Ishikawa (cell line): Measurements from ENCODE around the gene MAL.

Experiments used
- RAD21 ChIP-seq: IDR thresholded peaks from 2 replicates; pipeline ENCODE4 v1.6.1; 2012; ENCODE audit warnings: low read depth
- TF ChIP-seq, protein P1 (sequence below): IDR thresholded peaks from 2 replicates; pipeline ENCODE4 v1.6.1; 2012; ENCODE audit warnings: low read depth, mild to moderate bottlenecking

- TF ChIP-seq, protein P1, sequence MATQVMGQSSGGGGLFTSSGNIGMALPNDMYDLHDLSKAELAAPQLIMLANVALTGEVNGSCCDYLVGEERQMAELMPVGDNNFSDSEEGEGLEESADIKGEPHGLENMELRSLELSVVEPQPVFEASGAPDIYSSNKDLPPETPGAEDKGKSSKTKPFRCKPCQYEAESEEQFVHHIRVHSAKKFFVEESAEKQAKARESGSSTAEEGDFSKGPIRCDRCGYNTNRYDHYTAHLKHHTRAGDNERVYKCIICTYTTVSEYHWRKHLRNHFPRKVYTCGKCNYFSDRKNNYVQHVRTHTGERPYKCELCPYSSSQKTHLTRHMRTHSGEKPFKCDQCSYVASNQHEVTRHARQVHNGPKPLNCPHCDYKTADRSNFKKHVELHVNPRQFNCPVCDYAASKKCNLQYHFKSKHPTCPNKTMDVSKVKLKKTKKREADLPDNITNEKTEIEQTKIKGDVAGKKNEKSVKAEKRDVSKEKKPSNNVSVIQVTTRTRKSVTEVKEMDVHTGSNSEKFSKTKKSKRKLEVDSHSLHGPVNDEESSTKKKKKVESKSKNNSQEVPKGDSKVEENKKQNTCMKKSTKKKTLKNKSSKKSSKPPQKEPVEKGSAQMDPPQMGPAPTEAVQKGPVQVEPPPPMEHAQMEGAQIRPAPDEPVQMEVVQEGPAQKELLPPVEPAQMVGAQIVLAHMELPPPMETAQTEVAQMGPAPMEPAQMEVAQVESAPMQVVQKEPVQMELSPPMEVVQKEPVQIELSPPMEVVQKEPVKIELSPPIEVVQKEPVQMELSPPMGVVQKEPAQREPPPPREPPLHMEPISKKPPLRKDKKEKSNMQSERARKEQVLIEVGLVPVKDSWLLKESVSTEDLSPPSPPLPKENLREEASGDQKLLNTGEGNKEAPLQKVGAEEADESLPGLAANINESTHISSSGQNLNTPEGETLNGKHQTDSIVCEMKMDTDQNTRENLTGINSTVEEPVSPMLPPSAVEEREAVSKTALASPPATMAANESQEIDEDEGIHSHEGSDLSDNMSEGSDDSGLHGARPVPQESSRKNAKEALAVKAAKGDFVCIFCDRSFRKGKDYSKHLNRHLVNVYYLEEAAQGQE, result no peak
- no peak for TF ChIP-seq RAD21
Observed at GRCh38 chr2:95034221-95034620, 8.7 kb downstream of the MAL start.
